GM18498 (cell line): ENCODE results near the gene TRAK1.
A peak's percentile ranks its signal among the peaks of the same experiment; 100 is the strongest.

Experiments used
- ATAC-seq: cut with Tn5 transposase; IDR thresholded peaks from one replicate; pipeline ENCODE4 v1.9.1; 2021; ENCODE audit warnings: mild to moderate bottlenecking, moderate library complexity; ENCODE audit not compliant: unreplicated experiment

Gene TRAK1

GRCh38 chr3:42149532-42149931, 58.4 kb downstream of the TRAK1 start:
- ATAC-seq, result no peak

- ATAC-seq, result no peak
Observed at GRCh38 chr3:42149975-42150374, 58.8 kb downstream of the TRAK1 start.

DNA sequence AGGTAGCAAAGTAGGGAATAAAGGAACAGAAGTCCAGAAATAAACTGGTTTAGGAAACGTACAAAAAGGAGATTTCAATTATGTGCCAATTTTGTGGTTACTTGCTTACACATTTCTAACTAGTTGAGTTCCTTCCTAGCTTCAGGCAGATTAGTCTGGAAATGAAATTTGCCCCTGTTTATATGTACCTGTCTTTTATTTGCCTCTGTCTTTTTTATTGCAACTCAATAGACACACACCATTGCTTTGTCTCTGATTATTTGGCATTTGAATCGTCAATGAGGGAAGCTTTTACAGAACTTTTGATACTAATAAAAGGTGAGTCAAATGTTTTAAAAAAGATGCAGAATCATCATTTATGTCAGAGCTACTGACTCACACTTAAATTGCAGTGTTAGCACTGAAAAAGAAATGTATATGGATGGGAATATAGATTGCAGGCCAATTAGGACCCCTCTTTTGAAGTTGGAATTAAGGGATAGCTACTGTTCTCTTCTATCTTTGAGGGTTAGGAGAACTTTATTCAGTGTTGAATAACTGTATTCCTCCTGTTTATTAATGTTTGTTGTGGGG, 60.5 kb downstream of the TRAK1 start:
- ATAC-seq, result no peak

DNA sequence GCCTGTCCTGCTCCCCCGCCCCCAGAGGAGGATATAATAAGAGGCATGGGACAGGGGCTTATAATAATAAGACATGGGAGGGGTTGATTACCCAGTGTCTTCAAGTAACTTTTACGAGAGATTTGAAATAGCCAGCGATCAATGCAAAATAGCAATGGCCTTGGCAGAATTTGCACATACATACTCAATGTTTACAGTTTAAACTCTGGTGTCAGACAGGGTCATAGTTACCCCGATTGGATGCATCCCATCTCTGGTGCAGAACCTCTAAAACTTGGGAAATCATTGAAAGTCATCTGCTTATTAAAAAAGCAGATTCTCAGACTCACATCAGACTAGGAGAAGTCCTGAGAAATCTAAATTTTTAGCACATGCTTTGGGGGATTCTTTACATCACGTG, 61.0 kb downstream of the TRAK1 start:
- ATAC-seq, result no peak

GRCh38 chr3:42153039-42153438, 61.9 kb downstream of the TRAK1 start:
- no peak for ATAC-seq

DNA sequence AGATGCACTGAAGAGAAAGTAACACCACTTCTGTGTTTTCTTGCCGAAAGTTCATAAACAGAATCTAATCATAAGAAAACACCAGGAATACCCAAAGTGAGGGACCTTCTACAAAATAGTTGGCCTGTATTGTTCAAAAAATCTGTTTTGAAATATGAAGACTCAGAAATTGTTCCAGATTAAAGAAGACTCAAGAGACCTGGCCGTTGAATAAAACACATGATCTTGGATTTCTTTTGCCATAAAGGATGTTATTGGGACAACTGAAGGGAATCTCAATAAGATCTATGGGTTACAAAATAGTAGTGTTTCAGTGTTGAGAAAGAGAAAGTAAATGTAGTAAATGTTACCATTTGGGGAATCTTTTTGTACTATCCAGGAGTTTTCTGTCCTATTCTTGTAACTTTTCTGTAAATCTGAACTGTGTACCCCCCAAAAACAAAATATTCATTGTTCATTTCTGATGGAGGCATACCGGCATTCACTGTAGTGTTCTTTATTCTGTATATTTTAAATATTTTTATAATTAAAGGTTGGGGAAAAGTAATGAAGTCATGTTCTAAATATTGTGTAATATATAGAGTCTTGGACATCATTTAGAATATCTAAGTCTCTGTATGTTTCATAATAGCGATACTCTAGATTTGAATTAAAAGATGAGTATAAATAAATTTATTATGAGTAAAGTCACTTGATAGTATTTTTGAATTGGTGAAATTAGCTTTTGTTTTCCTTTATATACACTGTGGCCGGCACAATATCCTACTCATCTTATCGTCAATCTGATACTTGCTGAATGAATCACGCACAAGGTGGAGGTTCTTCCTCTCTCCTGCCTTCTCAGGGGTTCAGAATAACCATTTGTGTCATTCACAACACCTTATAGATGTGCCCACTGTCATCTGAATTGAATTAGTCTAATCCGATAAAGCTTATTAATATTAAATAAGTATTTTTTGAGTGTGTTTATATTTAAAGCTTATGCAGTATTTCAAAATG, 66.7 kb downstream of the TRAK1 start:
- ATAC-seq, result no peak

- no peak for ATAC-seq
Observed at GRCh38 chr3:42159147-42159546, 68.0 kb downstream of the TRAK1 start.

DNA sequence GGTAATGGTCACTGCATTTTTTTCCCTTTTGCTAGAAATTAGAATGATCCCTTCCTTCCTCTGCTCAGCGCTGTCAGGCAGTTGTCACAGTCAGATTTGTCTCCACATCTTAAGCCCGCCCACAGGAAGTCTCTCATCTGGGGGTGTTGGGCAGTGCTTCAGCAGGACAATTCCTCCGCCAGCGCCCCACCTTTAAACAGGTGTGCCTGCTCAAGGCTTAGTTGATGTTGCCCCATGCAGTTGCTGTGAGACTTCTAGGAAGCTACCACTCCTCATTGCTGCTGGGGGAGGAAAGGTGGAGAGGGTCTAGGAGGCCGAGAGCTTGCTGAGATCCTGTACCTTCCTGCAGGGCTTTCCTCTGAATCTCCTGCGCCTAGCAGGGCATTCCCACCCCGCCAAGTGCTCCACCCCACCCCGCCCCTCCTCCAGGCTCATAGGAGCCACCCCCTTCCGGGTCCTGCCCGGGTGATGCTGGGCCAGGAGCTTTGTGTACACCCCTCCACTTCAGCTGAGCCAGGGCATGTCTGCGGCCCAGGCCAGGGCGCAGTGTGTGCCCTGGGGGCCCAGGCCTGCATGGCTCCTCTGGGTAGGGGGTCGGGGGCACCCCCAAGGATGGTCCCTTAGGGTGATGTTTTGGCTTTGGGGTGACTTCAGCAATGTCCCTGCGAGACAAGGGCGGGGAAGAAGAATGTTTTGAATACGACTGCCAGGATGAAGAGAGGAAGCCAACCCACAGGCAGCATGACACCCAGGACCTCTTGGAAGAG, 68.7 kb downstream of the TRAK1 start:
- ATAC-seq, result peak; percentile 85

DNA sequence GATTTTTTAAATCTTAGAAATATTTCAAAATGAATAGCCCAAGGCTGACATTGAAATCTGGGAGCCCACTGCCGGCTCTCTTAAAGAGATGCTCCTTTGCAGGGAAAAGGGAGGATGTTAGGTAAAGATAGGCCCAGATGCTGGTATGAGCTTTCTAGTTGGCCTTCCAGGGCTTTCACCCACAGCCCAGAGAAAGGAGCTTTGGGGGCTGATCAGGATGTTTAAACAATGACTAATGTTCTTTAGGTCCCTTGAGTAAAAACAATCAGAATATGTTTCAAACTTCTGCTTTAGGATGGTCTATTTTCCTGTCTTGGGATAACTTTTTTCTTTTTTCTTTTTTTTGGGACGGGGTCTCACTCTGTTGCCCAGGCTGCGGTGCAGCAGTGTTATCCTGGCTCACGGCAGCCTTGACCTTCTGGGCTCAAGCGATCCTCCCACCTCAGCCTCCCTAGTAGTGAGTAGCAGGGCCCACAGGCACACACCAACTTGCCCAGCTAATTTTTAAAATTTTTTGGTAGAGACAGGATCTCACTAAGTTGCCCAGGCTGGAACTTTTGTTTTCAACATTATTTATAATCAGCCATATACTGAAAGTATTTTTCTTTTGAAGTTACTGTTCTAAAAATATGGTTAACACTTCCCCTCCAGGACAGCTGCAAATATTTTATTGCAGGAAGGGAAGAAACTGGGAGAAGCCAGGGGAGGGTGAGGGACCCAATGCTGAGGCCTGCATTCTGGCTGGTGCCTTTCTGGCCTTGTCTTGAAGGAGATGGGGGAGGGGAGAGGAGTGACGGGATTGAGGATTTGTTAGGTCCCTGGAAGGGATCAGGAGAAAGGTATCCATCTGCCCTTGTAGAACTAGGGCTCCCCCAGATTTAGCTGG, 70.1 kb downstream of the TRAK1 start:
- ATAC-seq, result no peak

GRCh38 chr3:42162462-42162861, 71.3 kb downstream of the TRAK1 start:
- no peak for ATAC-seq

DNA sequence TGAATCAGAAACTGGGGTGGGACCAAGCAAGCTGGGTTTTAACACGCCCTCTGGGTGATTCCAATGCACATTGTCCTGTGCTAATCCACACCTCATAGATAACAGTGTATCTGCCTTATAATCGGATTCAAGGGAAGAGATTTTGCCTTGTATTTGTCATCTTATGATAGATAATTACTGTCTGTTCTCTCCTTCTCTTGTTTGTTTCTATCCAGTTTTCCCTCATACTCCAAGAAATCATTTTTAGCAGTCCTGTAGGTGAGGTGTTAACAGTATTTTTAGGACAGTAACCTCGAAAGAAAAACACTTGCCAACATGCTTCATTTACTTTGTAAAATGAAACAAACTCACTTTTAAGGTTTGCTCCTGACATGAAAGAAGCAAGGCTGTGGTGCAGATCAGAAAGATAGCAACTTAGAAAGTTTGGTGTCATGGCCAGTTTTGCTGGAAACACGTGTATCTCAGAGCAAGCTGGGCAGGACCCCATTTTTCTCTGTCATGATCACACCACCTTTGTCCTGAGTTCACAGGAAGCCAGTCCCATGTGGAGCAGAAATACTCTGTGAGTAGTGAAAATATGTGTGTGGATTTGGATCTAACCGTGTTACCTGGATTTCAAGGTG, 72.6 kb downstream of the TRAK1 start:
- no peak for ATAC-seq

DNA sequence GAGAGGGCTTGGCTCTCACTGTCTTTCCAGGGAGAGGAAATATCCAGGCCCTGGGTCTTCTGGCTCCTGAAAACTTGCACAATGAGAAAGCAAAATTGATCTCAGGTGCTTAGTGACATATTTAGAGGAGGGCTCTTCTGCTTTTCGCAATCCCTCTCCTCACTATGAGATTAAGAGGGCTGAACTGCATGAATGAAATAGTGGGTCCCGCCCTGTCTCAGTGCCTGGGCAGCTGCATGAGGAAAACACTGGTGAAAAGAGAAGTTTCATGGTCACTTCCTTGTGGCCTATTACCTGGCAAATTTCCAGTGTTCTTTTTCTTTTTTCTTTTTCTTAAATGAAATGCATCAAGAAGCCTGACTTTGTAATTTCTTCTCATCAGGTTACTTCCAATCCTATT, 73.5 kb downstream of the TRAK1 start:
- ATAC-seq, result no peak

DNA sequence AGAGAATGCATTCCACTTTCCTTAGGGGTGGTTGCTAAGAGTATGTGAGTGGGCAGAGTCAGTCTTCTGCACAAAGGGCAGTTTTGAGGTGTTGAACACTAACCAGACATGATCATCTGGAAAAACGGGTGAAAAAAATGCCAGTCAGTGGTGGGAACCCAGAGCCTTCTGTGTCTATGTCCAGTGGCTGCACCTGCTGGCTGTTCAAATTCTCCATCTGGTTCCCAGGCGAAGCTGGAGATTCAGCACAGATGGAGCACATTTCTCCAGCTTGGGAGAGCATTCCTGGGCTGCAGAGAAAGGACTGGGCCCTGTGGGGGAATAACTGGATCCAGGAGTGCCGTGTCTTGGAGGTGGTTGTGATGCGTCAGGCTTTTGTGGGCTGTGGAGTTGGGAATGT, 74.1 kb downstream of the TRAK1 start:
- ATAC-seq, result no peak

DNA sequence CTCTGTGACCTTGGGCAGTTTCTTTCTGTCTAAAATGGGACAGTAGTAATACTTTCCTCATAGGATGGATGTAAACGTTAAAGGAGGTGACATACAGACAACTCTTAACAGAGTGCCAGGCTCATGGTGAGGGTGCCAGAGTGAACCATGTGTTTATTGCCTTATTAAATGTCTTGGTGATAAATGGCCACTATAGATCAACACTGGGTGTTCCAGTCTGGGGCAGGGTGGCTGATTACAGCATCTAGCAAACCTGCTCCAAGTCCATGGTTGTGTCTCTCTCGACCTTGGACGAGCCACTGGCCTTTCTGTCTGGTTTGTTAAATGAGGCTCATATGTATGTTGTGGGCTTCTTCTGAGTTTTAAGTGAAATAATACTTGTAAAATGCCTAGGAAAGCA, 75.1 kb downstream of the TRAK1 start:
- no peak for ATAC-seq

DNA sequence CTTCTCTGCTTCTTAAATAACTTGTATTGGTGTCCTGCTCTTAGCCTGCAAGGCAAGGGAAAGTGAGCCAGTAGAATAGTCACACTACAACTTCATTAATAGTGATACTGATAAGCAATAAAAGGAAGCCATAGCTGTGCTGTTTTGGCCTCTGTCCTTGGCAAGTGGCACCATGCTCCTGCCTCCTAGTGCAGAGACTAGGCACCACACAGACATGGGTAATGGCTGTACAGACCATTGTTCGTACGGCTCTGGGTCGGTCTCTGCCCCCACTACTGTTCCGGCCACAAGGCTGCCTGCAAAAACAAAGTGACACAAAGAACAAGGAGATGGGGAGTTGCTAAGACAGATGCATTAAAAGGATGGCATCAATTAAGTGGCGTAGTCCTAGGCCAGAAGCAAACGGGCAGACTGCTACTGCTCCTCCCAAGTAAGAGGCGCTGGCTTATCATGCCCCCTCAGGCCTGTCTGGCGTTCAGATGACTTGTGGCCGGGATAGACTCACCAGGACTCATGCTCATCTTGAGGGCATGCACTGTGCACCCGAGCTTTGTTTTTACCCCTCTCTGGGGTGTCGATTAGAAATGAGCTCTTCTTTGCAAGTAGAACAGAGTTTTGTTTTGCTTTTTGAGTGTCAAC, 75.6 kb downstream of the TRAK1 start:
- ATAC-seq, result no peak

GRCh38 chr3:42169579-42170120, 78.5 kb downstream of the TRAK1 start:
- no peak for ATAC-seq

GRCh38 chr3:42172047-42172654, 81.0 kb downstream of the TRAK1 start:
- no peak for ATAC-seq

- no peak for ATAC-seq
Observed at GRCh38 chr3:42173307-42173706, 82.2 kb downstream of the TRAK1 start.
